Progenitor cell of endocrine pancreas (in vitro differentiated cells): ENCODE data around the gene MEOX2. TPM values are rescaled to one million over a fixed set of nuclear protein-coding genes. Genes with fewer than 3 reads are reported as not detected.

Source experiments
- DNase-seq: peaks from one replicate; pipeline ENCODE4 v3.0.0; 2021; ENCODE audit warnings: low spot score; ENCODE audit not compliant: unreplicated experiment
- H3K27ac Mint-ChIP-seq: 2 replicates; pipeline ENCODE4 v1.8.0; 2021; ENCODE audit warnings: mild to moderate bottlenecking, moderate library complexity, mixed read lengths
- H3K27me3 Mint-ChIP-seq: 2 replicates; pipeline ENCODE4 v1.8.0; 2021; ENCODE audit warnings: mixed read lengths
- H3K36me3 Mint-ChIP-seq: 2 replicates; pipeline ENCODE4 v1.8.0; 2022; ENCODE audit warnings: mixed read lengths; ENCODE audit not compliant: insufficient read depth
- H3K4me1 Mint-ChIP-seq: 2 replicates; pipeline ENCODE4 v1.8.0; 2021; ENCODE audit warnings: low read depth, mixed read lengths
- H3K4me3 Mint-ChIP-seq: 2 replicates; pipeline ENCODE4 v1.8.0; 2021; ENCODE audit warnings: low read depth, mild to moderate bottlenecking, moderate library complexity, mixed read lengths
- H3K9me3 Mint-ChIP-seq: 2 replicates; pipeline ENCODE4 v1.8.0; 2021; ENCODE audit warnings: low read depth, mixed read lengths
- CTCF ChIP-seq: fragments of 200-600 bp; sonication (generic); IDR thresholded peaks from one replicate; pipeline ENCODE4 v1.5.0; 2021; ENCODE audit warnings: antibody characterized with exemption, mild to moderate bottlenecking; ENCODE audit not compliant: unreplicated experiment
- total RNA-seq: library from RNA; stranded (reverse); gene quantifications from 2 replicates; pipeline ENCODE4 v1.2.1, GENCODE V29; 2021

MEOX2 gene
- total RNA-seq, 1 donor from 2014 or later: not detected

- Mint-ChIP-seq H3K27ac (no peak overlapping the region), H3K4me1 (peaks cover under 1% of the 10 kb centered on the region), H3K4me3 (no peak overlapping the region), H3K36me3 (no peaks in the 10 kb centered on the region), H3K9me3 (no peaks in the 10 kb centered on the region), H3K27me3 (peaks cover 36% of the 10 kb centered on the region)
- no peak for TF ChIP-seq CTCF
- DNase-seq: no peak
Measured at GRCh38 chr7:15692501-15693020, 6.1 kb upstream of the MEOX2 start.

- Mint-ChIP-seq H3K27me3 (peaks cover 70% of the 10 kb centered on the region), H3K4me1 (peaks cover 19% of the 10 kb centered on the region), H3K9me3 (no peaks in the 10 kb centered on the region), H3K27ac (no peak overlapping the region), H3K4me3 (no peak overlapping the region), H3K36me3 (no peaks in the 10 kb centered on the region)
- no peak for DNase-seq
- no peak for TF ChIP-seq CTCF
Measured at GRCh38 chr7:15688911-15689310, 2.4 kb upstream of the MEOX2 start.

- no peak for TF ChIP-seq CTCF
- no peaks in the 10 kb centered on the region for H3K9me3 Mint-ChIP-seq
- H3K4me3 Mint-ChIP-seq: no peak overlapping the region
- H3K36me3 Mint-ChIP-seq: no peaks in the 10 kb centered on the region
- H3K27me3 Mint-ChIP-seq: peaks cover 76% of the 10 kb centered on the region
- H3K4me1 Mint-ChIP-seq: peaks cover 19% of the 10 kb centered on the region
- no peak for DNase-seq
- no peak overlapping the region for H3K27ac Mint-ChIP-seq
Measured at GRCh38 chr7:15688279-15688626, 1.8 kb upstream of the MEOX2 start.

- no peak for TF ChIP-seq CTCF
- Mint-ChIP-seq H3K9me3 (no peaks in the 10 kb centered on the region), H3K27me3 (peaks cover 79% of the 10 kb centered on the region), H3K4me3 (peak overlapping the region; percentile 10), H3K36me3 (no peaks in the 10 kb centered on the region), H3K27ac (no peak overlapping the region), H3K4me1 (peaks cover 19% of the 10 kb centered on the region)
- no peak for DNase-seq
Measured at GRCh38 chr7:15687546-15688278, 1.2 kb upstream of the MEOX2 start.

GRCh38 chr7:15686957-15687545 lies 568 bp upstream of the MEOX2 start:
- H3K4me1 Mint-ChIP-seq: peaks cover 19% of the 10 kb centered on the region
- H3K36me3 Mint-ChIP-seq: no peaks in the 10 kb centered on the region
- no peaks in the 10 kb centered on the region for H3K9me3 Mint-ChIP-seq
- H3K4me3 Mint-ChIP-seq: peak overlapping the region; percentile 53
- no peak overlapping the region for H3K27ac Mint-ChIP-seq
- TF ChIP-seq CTCF: no peak
- DNase-seq: no peak
- H3K27me3 Mint-ChIP-seq: peaks cover 79% of the 10 kb centered on the region
